ENCODE results near the gene NMU.
"Not testable (repeated sequence)": the region's sequence is repeated elsewhere in the genome, so short reads cannot be mapped to it uniquely, and the experiment has no call there.

NMU gene

DNA sequence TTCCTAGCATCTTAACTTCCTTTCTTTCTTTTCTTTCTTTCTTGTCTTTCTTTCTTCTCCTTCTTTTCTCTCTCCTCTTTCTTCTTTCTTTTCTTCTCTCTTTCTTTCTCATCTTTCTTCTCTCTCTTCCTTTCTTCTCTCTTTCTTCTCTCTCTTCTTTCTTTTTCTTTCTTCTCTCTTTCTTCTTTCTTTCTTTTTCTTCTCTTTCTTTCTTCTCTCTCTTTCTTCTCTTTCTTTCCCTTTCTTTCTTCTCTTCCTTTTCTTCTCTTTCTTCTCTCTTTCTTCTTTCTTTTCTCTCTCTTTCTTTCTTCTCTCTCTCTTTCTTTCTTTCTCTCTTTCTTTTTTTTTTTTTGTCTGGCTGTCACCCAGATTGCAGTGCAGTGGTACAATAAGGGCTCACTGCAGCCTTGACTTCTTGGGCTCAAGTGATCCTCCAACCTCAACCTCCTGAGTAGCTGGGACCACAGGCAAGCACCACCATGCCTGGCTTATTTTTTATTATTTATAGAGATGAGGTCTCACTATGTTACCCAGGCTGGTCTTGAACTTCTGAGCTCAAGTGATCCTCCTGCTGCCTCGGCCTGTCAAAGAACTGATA is 17.5 kb downstream of the NMU start:
- DNase-seq: no peak

DNA sequence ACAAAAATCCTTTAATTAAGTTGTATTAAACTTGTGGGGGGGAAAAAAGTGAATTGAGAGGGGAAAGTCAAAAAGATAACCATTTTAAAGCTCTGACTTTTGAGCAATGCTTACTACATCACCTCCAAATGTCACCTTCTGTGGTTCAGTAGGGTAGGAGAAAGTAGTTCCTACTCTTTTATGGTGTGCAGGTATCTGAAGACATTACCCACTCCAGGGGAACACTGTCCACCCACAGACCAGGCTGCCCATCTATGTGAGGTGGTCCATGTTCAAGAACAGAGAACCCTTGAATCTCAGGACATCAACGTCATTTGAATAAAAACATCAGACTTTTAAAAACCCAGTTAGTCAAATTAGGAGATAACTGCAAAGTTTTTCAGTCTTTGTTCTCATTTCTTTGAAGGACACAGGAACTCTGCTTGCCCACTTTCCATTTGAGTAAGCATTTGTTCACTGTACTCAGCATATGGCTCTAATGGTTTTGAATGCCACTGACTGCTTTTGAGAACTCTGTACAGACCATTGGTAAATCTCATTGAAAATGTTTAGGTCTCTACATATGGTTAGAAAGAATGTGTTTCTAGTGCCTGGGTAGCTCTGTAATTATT is 18.4 kb downstream of the NMU start:
- no peak for DNase-seq

DNA sequence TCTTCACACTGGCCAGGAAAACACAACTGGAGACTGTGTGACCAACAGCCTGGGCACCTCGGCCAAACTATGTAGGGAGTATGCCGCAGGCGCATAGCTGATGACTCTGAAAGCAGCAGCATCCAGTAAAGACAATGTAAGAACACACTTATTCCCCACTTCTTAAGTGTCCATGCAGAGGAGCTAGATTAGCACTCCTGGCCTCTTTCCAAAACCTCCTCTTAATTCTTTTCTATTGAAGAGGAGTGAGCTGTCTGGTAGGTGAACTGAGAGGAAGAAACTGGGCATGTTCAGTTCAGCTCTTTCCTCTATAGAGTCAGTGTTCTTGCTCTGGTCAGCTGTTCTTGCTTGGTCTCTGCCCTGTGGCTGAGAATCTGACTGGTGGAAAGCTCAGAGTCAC is 21.1 kb downstream of the NMU start:
- no peak for DNase-seq

DNA sequence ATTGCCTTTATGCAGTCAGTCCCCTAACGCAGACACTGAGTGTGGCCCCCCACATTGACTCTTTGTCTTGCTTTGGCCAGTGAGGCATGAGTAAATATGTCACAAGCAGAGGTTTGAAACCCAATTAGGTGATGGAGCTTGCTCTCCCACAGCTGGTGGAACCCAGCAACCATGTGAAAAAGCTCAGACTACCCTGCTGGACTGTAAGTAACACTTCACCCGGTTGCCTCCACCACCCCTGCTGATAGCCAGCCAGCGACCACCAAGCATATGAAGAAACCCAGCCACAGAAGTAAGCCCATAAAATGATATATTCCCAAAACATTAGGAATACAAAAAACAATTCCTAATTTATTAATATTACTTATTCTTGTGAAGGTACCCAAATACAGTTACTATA is 22.5 kb downstream of the NMU start:
- no peak for DNase-seq

DNA sequence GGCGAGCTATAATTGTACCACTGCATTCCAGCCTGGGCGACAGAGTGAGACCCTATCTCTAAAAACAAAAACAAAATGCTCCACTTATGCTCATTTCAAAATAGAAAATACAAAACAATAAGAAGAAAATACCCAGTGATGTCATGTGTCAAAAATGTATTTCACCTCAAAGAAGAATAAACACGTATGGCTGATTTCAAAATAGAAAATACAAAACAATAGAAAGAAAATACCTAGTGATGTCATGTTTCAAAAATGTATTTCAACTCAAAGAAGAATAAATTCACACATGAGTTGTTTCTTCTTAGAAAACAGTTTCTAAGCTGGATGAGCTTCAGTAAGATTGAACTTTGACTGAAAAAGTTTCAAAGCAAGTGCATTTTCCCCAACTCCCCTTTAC is 23.8 kb downstream of the NMU start:
- DNase-seq: no peak

DNA sequence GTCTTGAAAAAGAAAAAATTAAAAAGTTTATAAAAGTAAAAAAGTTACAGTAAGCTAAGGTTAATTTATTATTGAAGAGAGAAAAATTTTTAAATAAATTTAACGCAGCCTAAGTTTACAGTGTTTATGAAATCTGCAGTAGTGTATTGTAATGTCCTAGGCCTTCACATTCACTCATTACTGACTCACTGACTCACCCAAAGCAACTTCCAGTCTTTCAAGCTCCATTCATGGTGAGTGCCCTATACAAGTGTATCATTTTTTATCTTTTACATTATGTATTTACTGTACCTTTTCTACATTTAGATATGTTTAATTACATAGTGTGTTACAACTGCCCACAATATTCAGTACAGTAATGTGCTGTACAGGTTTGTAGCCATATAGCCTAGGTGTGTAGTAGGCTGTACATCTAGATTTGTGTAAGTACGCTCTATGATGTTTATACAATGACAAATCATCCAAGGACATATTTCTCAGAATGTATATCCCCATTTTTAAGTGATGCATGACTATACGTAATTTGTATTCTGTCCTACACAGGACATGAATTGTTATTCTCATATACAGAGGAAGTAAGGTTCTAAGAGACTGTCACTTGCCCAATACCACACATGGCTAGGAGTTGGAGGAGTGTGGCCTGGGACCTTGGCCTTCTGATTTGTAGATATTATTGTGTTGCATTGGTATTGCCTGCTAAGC is 24.6 kb downstream of the NMU start:
- no peak for DNase-seq

DNA sequence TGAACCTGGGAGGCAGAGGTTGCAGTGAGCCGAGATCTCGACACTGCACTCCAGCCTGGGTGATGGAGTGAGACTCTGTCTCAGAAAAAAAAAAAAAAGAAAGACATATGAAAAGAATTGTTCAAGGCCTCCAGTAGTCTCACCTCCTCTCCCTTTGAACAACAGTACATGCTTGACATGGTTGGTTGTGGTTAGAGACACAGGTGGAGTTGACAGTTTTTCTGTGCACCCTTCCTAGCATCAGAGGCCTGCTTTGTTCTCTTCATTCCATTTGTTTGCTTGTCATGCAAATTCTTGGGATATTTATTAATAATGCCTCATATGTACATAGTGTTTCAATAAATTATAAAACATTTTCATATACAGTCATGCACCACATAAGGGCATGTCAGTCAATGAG is 25.7 kb downstream of the NMU start:
- DNase-seq: no peak

DNA sequence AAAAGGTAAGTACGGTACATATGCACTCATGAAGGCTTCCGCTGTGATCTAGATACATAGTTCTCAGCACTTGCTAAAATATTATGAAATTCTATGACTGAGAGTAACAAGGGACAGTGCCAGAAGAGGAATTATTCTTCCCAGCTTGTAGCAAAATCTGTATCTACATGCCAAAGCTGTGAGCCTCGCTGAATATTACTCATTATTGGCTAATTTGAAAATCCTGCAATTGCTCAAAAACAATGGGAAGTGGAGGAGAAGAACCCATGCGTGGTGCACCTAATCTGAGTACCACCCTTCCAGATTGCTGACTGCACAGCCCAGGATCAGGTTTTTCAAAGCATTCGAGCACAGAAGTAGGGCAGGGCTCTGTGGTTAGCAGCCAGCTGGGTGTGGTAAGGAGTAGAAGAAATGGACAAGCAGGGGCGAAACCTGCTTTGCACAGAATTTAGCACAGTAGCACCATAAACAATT is 26.7 kb downstream of the NMU start:
- DNase-seq: no peak

DNA sequence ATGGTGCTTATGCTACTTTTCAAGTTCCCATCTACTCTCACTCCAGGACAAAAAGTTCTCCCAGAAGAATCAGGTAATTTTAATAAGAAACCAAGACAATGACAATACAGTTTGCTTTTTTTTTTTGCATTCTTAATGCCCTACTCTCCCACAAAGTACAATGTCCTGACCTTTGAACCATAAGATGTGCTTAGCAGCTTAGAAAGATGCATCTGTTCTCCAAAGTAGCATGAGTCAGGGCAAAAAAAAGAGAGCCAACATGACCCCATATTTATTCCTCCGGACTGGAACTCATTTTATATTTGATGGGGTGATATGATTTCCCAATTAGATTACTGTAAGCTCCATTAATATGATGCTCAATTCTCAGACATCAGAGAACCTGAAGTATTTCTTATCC is 27.5 kb downstream of the NMU start:
- DNase-seq: no peak

DNA sequence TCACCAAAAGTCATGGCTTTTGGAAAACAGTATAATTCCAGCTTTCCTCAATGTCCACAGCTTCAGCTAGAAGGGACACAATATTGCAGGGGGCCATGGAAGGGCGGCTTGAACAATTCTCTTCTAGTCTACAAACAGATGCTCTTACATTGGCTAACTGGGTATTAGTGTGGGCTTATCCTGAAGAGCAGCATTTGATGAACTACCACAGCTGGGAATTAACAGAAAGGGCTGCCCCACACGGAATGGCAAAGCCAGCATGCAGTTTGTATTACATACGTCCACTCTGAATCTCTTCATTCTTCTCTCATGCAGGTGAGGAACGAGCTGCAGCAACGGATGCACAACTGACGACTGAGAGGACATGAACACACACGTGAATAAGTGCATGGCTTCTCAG is 31.1 kb downstream of the NMU start:
- DNase-seq: no peak

DNA sequence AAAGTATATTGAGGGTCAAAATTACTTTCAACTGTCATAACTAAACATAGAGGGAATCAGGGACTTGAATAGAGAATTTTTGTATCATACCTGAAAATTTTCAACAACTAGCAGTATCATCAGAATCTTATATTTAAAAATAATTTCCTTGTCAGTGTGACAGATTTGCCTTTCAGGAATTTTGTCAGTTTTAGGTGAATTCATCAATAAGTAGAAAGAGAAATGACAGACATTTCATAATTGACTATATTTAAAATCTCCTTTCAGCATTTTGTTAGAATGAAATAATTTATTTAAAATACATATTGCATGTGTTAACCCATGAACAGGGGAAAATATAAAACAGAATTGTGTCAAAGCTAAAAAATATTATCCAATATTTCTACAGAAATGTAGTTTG is 35.5 kb downstream of the NMU start:
- no peak for DNase-seq

DNA sequence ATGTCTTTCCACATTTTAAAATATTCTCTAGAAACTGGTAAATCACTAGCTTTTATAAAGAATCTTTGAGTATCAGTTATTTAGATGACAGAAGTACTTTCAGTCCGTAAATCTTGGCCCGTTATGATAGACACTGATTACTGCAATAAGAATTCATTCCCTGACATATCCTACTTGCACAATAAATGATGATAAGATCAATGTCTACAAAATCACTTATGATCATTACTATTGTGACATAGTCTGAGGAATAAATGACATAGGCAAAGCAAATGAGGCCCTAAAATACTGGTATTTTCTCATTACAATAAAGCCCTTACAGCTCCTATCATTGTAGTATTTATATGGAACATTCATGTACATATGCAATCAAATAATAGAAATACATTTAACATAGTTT is 37.5 kb downstream of the NMU start:
- no peak for DNase-seq

DNA sequence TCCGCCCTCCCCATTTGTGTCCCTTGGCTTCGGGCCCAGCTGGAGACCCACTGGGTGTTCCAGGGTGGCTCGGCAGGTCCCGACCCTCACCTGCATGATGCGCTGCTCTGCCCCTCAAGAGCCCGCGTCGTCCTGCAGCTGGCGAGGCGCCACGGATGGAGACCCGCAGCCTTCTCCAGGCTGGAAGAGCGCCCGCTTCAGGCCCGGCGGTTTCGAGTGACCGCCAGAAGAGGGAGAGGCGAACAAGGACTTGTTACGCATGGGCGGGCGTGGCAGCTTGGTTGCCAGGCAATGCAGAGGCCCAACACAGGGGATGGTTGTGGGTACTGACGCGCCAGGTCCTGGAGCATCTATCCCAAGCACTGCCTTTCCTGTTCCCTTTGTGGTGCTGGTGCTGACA is 44.1 kb downstream of the NMU start, which contains the start of gene PDCL2:
PDCL2 (minus strand) TSS at position 232 of the 400 bp plus-strand sequence; CDS start at position 96, 136 bp downstream.
- DNase-seq: no peak

DNA sequence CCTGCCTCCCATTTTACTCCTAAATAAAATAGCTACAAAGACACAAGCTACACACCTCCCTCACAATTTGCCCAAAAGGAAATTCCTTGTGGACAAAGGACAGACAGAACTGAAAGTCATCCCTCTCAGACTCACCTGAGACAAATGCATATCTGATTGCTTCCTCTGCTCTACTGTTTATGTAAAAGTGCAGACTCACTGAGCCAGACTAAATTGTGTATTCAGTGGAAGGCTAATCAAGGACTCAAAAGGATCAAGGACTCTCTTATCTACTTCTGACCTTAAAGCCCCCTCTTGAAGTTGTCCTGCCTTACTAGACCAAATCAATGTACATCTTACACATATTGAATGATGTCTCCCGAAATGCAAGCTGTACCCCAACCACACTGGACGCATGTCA is 47.9 kb downstream of the NMU start:
- no peak for DNase-seq

DNA sequence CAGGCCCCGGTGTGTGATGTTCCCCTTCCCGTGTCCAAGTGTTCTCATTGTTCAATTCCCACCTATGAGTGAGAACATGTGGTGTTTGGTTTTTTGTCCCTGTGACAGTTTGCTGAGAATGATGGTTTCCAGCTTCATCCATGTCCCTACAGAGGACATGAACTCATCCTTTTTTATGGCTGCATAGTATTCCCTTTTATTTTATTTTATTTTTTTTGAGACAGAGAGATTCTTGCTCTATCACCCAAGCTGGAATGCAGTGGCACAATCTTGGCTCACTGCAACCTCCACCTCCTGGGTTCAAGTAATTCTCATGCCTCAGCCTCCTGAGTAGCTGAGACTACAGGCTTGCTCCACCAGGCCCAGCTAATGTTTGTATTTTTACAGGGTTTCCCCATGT is 53.3 kb downstream of the NMU start:
- not testable (repeated sequence) for DNase-seq

DNA sequence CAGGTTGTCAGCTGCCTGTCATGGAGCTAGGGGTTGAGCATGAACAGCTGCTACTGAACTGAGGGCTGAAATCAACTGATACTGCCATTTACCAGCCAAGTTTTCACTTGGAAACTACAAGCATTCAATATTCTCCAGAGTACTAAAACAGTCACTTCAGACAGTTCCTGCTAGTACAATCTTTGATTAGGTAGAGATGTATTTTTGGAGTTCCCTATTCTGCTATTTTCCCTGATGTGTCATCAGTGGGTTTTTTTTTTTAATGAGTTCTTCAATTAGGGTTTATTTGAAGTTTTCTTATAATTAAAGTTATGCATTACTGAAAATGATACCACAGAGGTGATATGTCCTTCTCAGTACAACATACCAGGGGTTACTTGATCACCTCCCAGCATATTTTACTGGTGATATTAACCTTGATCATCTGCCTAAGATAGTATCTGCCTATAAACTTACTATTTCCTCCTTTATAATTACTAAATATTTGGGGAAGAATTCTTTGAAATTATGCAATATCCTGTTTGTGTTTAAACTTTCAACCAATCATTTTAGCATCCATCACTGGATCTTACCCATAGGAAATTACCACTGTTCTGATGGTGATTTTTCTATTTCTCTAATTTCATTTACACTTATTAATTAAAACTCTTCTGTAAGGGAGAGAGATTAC is 57.6 kb downstream of the NMU start:
- no peak for DNase-seq

DNA sequence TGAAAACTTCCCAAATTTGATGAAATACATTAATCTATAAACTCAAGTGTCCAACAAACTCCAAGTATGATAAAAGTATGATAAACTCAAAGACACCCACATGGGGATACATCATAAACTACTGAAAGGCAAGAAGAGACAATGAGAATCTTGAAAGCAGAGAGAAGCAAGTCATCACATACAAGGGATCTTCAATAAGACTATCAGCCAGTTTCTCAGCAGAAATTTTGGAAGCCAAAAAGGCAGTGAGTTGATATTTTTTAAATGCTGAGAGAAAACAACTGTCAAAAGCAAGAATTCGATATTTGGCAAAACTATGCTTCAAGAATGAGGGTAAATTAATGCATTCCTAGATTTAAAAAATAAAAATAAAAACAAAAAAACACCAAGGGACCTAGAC is 60.6 kb downstream of the NMU start:
- DNase-seq: no peak

DNA sequence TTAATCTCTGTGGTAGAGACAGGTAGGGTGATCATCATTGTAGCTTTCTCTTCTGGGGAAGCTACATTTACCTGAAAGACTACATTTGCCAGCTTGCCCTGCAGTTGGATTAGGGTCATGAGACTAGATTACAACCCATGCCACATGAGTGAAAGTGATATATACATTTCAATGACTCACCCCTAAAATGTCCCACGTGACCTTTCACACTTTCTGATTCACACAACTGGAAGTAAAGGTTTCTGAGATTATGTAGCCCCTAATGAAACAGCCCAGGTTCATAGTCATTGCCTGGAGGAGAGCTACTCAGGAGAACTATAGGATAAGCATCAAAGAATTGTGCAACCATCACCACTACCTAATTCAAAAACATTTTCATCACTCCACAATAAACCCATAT is 61.8 kb downstream of the NMU start:
- no peak for DNase-seq

DNA sequence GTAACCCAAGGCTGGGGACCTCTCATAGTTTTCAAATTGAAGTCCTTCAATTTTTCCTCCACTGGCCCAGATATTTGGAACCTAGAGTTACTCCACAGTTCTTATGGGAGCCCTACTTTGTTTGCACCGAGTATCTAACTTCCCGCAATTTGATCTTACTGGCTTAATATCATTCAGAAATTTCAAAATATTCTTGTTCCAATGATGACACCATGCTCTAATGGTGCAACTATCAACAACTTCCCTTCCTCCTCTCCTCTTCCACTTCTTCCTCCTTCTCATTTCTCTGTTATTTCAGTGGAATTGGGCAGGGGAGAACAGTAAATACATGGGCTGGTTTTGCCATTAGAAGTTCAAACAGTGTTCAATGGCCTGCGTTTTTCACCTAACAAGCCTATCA is 64.3 kb downstream of the NMU start:
- no peak for DNase-seq

DNA sequence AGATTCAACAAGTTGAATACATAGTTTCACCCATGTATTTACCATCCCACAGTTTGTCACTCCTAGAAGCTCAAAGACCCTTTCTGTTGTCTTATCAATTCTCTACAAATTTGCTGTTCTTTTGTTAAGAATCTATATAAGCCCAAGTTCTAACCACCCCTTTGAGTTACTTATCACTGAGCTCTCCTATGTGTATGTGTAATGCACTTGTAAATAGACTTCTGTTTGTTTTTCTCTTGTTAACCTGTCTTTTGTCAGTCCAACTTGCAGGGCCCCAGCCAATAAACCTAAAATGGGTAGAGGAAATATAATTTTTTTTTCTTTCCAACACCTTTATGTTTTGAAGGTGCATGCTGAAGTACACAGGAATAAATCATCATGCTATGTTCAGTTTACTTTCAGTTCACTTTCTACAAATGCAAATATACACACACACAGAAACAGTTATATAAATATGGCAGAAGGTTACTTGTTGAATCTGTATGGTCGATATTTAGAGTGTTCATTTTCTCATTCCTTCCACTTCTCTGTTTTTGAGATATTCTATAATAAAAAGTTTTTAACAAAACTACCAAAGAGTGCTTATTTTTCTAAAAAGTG is 67.1 kb downstream of the NMU start:
- DNase-seq: no peak

DNA sequence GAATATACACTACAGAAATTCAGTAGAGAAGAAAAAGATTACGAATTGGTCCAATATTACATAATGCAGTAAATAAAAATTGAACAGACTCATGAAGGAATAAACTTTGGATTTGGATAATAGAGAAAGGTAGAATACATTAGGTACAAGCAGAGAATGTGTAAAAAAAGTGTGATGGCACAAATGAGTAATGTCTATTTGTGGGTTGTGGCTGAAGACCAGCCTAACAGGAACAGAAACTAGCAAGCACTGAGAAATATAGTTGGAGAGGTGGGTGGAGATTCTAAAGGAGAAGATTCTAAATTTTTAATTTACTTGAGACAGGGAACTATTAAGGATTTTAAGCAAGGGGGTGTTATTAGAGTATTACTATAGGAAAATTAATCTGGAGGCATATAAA is 74.2 kb downstream of the NMU start:
- no peak for DNase-seq

DNA sequence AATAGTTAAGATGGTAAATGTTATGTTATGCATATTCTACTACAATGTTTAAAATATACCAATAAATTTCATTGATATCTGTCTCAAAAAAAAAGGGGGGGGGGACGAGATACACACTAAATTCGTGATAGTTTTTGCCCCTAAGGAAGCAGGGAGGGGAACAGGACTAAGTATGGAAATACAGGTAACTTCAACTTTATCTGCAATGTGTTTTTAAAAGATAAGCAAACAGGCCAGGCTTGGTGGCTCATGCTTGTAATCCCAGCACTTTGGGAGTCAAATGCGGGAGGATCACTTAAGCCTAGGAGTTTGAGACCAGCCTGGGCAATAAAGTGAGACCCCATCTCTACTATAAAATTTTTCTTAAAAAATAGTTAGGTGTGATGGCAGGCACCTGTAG is 76.0 kb downstream of the NMU start:
- no peak for DNase-seq

DNA sequence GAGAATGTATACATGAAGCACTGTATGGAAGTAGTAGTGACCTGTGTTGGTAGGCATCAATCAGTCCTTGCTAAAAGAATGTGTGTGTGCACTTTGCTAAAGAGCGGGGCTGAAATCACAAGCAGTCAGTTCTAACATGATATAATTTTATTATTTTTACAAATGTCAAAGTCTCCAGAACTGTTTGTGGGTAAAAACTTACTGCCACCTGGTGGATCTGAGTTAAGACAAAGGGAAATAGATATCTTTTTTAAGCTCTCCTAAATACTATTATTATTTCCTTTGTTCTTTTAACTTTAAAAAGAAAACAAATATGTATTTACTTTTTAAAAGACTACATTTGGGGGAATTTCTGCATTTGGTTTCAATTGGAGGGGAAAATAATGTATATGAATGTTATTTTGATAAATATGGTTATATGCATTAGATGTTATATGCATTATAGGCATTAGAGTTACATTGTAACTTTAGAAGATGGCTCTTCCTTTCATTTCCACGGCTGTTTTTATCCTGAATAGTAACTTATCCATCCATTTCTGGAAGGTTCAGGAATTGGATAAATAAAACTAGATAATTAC is 81.6 kb downstream of the NMU start:
- DNase-seq: no peak
